HG03066 (cell line): ENCODE results near the gene PAN3.

ENCODE experiments used
- ATAC-seq: cut with Tn5 transposase; IDR thresholded peaks from one replicate; pipeline ENCODE4 v1.9.1; 2021; ENCODE audit warnings: low read depth; ENCODE audit not compliant: unreplicated experiment

Gene PAN3

DNA sequence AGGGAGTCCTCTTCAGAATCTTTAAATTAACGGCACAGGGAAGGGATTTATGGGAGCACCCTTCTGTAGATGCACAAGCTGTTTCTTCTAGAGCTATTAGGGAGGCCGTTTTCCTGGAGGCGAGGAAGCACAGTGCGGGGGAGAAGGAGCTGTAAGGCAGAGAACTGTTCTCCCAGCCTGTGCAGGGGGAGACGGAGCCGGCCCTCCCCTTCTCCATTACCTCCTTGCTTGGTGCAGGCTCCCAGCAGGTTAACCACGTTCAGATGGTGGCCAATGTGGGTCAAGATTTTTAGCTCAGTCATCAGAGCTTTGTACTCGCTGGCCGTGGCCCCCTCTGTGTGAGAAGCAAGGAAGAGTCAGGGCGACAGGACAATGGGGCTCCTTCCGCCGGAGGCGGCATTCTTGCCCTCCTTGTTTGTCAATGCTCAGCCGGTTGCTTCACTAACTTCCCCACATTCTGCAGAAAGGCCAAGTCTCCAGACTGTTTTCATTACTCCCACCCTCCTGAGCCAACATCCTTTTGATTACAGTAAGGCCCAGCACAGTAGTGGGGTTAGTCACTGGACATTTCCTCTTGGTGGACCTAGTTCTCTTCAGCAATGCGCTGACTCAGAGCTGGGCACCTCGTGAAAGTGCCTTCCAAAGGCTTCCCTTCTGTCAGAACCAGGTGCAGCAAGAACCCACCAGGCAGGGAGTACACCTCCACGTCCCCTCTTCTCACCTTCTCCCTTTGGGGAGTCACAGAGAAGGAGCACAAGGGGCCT lies 191.2 kb downstream of the PAN3 start:
- no peak for ATAC-seq

DNA sequence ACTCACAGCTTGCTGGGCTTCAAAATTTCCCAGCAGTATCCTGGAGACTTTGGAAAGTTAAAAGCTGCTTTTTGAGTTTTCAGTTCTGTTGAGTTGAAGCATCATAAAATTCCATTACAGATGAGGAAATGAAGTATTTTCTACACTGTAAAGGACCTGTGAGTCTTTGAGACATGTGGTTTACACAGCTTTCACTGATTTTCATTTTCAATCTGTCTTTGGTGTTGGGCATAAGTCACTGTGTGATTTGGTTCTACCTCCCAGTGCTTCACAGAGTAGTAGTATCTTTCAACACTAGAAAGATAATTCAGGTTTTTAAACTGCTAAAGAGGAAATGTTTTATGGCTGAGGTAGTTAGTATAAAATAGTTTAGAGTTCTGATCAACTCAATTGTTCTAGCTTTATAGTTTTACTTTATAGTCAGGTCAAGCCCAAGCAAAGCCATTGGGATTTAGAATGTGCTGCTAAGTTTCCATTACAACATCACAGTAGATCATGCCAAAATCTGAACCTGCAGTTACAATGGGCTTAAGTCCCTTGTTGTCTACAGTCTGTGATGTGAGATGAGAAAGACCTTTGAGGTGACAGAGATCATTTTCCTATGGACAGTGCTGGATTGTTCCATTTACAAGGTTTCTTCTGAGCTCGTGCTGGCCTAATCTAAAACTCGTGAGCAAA lies 195.0 kb downstream of the PAN3 start:
- ATAC-seq: no peak

DNA sequence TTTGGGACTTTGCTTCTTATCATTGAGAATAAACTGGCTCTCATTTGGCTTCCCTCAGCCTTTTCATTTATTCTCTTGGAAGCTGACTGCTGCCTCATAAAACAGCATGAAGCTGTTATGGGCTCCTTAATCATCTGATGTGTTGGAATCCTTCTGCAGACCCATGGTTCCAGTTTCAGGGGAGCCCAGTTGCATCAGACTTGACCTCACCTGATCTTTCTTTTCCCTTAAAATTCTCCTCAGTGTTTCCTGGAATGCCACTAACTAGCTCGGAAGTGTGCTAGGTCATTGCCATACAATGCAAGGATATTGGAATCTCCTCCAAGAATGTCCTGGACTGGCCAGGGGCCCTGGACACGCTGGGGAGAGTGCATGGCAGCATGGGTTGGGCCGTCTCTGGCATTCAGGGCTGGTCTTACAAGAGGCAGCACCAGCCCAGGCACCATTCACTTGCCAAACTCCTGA lies 197.9 kb downstream of the PAN3 start:
- ATAC-seq: no peak

GRCh38 chr13:28337166-28338005 lies 199.0 kb downstream of the PAN3 start:
- no peak for ATAC-seq

- no peak for ATAC-seq
These were observed 199.7 kb downstream of the PAN3 start for GRCh38 chr13:28338006-28338574.

GRCh38 chr13:28338742-28339141 lies 200.4 kb downstream of the PAN3 start:
- no peak for ATAC-seq

DNA sequence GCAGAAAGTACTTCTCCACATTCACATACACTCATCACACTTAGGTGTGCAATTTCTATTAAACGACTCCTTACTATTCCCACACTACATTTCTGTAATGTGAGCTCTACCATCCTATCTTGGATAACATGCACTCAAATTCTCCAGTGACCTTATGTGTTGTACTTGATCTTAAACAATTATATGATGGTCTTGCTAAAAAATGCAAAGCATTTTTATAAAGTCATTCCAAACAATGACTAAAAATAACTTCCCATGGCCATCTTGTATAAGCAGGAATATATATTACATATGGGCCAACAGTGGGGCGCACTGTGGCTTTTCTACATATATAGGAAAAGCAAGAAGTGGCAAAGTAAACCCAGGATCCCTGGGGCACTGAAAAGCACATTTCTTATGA lies 201.1 kb downstream of the PAN3 start:
- no peak for ATAC-seq

DNA sequence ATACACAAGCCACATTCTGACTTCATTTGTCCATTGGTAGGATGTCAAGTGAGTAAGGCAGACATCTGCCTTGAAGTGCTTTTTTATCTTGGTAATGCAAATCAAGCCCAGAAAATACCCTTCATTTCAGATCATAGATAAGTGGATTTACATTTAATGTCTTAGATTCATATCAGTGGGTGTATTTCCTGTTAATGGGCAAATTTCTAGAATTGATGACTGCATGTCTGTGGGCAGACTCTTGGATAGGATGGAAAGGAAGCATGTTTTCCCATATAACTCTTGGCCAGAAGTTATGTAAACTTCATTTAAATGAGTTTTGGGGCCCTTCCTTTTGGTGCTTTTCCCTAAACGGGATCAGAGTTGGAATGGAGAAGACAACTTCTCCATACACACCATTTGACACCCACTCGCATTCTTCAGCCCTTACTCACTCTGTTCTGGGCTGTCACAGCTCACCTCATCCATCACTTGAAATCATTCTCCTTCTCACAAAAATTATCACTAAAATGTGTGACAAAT lies 202.0 kb downstream of the PAN3 start:
- no peak for ATAC-seq

GRCh38 chr13:28342251-28342650 lies 203.9 kb downstream of the PAN3 start:
- ATAC-seq: no peak

GRCh38 chr13:28344163-28344562 lies 205.8 kb downstream of the PAN3 start:
- ATAC-seq: no peak
